ENCODE data around the gene CNKSR3.

Gene CNKSR3

DNA sequence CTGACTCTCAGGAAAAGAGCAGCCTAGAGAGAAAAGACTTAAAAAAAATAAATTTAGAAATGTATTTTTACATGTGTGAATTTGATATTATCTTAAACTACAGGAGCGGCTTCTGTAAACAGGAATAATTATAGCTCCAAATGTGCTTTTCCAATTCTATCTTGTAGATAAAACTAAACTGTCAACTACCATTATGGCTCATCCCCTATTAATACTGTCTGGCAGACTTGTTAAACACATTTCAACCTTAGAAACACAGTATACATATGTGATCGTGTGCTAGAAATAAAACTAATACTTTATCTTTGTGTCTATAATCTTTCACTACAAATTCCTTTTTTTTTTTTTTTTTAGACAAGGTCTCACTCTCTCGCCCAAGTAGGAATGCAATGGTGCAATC, 75.8 kb downstream of the CNKSR3 start:
- Histone ChIP-seq H3K27ac (replicated peaks) (no peak overlapping the region), H3K4me3 (replicated peaks; ENCODE audit: insufficient read depth, low read length) (no peak overlapping the region), H3K27me3 (ENCODE audit: insufficient read depth, poor library complexity, severe bottlenecking) (no peaks in the 10 kb centered on the region)
- DNase-seq (ENCODE audit: low read depth in 1 of 2, low spot score in 1 of 2), result no peak
- TF ChIP-seq, protein P1, sequence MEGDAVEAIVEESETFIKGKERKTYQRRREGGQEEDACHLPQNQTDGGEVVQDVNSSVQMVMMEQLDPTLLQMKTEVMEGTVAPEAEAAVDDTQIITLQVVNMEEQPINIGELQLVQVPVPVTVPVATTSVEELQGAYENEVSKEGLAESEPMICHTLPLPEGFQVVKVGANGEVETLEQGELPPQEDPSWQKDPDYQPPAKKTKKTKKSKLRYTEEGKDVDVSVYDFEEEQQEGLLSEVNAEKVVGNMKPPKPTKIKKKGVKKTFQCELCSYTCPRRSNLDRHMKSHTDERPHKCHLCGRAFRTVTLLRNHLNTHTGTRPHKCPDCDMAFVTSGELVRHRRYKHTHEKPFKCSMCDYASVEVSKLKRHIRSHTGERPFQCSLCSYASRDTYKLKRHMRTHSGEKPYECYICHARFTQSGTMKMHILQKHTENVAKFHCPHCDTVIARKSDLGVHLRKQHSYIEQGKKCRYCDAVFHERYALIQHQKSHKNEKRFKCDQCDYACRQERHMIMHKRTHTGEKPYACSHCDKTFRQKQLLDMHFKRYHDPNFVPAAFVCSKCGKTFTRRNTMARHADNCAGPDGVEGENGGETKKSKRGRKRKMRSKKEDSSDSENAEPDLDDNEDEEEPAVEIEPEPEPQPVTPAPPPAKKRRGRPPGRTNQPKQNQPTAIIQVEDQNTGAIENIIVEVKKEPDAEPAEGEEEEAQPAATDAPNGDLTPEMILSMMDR (IDR thresholded peaks at IDR 0.05; ENCODE audit: insufficient read depth, low read length), result no peak
- TF ChIP-seq SPI1 (IDR thresholded peaks at IDR 0.05; ENCODE audit: borderline replicate concordance, low read depth) (no peak), POLR2AphosphoS5 (IDR thresholded peaks at IDR 0.05; ENCODE audit: low read depth) (no peak), GABPA (IDR thresholded peaks at IDR 0.05; ENCODE audit: low read depth) (no peak)
- TF ChIP-seq, protein P2, sequence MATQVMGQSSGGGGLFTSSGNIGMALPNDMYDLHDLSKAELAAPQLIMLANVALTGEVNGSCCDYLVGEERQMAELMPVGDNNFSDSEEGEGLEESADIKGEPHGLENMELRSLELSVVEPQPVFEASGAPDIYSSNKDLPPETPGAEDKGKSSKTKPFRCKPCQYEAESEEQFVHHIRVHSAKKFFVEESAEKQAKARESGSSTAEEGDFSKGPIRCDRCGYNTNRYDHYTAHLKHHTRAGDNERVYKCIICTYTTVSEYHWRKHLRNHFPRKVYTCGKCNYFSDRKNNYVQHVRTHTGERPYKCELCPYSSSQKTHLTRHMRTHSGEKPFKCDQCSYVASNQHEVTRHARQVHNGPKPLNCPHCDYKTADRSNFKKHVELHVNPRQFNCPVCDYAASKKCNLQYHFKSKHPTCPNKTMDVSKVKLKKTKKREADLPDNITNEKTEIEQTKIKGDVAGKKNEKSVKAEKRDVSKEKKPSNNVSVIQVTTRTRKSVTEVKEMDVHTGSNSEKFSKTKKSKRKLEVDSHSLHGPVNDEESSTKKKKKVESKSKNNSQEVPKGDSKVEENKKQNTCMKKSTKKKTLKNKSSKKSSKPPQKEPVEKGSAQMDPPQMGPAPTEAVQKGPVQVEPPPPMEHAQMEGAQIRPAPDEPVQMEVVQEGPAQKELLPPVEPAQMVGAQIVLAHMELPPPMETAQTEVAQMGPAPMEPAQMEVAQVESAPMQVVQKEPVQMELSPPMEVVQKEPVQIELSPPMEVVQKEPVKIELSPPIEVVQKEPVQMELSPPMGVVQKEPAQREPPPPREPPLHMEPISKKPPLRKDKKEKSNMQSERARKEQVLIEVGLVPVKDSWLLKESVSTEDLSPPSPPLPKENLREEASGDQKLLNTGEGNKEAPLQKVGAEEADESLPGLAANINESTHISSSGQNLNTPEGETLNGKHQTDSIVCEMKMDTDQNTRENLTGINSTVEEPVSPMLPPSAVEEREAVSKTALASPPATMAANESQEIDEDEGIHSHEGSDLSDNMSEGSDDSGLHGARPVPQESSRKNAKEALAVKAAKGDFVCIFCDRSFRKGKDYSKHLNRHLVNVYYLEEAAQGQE (IDR thresholded peaks at IDR 0.05; ENCODE audit: insufficient replicate concordance, low read depth), result no peak

DNA sequence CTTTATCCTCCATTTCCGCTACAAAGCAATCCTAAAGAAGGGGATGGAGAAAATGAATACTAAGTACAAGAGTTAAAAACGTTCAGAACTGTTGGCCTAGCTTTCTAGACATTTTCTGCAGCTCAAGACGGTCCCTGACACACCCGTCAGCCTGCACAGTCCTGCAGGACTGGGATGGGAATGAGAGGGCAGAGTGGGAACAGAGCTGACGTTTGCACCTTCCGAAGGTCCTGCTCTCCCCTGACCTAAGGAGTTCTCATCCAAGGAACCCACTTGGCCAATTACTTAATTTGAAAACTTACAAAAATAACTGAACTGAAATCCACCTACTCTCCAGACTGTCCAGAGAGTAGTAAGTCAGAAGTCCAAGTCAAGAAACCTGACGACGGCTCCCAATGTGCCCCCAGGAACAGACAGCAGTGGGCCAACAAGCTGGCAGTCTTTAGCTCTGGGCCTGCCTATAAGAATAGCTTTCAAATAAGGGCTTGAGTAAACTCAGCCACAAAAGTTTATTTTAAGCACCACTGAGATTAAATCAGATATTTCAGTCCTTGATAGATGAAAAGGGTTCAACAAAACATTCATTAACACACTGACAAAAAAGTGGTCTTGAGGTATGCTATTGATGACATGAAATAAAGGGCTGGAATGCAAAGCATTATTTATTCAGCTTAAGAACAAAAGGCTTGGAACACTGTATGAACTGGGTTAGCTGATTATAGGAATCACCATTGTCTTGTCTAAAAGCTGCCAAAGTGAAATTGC, 76.8 kb downstream of the CNKSR3 start:
- Histone ChIP-seq H3K27ac (replicated peaks) (no peak overlapping the region), H3K4me3 (replicated peaks; ENCODE audit: insufficient read depth, low read length) (no peak overlapping the region), H3K27me3 (ENCODE audit: insufficient read depth, poor library complexity, severe bottlenecking) (no peaks in the 10 kb centered on the region)
- no peak for DNase-seq (ENCODE audit: low read depth in 1 of 2, low spot score in 1 of 2)
- TF ChIP-seq SPI1 (IDR thresholded peaks at IDR 0.05; ENCODE audit: borderline replicate concordance, low read depth), result no peak

DNA sequence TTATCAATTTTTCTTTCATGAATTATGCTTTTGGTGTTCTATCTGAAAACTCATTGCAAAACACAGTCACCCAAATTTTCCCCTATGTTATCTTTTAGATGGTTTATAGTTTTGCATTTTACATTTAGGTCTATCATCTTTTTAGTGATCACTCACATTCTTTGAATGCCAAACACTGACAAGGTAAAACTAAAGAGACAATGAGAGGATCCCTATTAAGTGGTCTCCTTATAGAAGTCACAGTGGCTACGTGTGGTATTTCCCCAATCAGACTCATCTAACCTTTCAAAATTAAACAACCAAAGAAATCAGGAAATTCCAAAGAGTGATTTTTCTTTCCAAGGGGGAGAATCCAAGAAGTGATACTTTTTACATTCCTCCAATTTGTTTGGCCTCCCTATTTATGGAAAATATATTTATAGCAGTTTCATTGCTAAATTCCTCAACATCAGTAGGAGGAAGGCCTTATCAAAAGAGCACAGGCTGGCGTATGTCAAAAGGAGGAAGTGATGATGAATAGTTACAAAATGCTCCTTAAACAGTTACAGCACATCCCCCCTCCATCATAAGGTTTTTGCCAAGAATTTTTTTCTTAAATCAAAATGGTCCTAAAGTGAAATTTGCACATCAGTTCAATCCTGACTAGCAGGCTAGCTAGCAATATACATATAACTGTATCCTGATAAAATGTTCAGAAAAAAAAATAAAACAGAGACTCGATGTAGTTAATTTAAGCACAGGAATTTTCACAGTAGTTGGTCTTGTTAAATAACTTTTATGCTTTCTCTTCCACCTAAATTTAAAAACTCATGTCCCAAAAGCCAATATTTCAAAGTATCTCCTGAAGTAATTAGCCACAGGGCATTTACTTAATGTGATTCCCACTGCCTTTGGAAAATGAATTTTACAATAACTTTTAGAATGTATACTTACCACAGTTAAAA, 77.7 kb downstream of the CNKSR3 start:
- DNase-seq (ENCODE audit: low read depth in 1 of 2, low spot score in 1 of 2), result peak; percentile 18 to 49
- TF ChIP-seq SPI1 (IDR thresholded peaks at IDR 0.05; ENCODE audit: borderline replicate concordance, low read depth) (peak; percentile 97), GABPA (IDR thresholded peaks at IDR 0.05; ENCODE audit: low read depth) (no peak), POLR2AphosphoS5 (IDR thresholded peaks at IDR 0.05; ENCODE audit: low read depth) (no peak)
- TF ChIP-seq, protein P2 (IDR thresholded peaks at IDR 0.05; ENCODE audit: insufficient replicate concordance, low read depth), result no peak
- TF ChIP-seq, protein P1 (IDR thresholded peaks at IDR 0.05; ENCODE audit: insufficient read depth, low read length), result no peak
- Histone ChIP-seq H3K27me3 (ENCODE audit: insufficient read depth, poor library complexity, severe bottlenecking) (no peaks in the 10 kb centered on the region), H3K4me3 (replicated peaks; ENCODE audit: insufficient read depth, low read length) (no peak overlapping the region), H3K27ac (replicated peaks) (peak overlapping the region; percentile 13)

DNA sequence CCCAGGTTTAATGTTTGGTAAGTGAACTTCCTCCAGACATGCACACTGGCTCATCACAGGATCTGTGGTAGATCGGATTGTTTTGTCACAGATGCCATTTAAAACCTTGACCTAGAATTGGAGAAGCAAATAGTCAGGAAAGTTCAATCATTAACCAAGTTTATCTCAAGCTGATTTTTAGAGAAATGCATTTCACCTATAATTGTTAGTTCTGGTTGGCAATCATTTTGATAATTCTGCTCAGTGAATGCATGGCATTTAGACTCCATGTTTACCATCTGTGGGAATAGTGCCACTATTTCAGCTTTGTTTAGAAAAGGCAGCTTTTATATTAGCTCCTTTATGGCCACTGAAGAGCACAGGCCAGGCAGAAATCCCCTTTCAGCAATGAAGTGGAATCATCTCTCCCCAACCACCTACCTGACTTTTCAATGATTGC, 80.0 kb downstream of the CNKSR3 start:
- no peaks in the 10 kb centered on the region for H3K27me3 ChIP-seq (ENCODE audit: insufficient read depth, poor library complexity, severe bottlenecking)
- no peak overlapping the region for H3K4me3 ChIP-seq (replicated peaks; ENCODE audit: insufficient read depth, low read length)
- DNase-seq (ENCODE audit: low read depth in 1 of 2, low spot score in 1 of 2), result no peak
- no peak for TF ChIP-seq POLR2AphosphoS5 (IDR thresholded peaks at IDR 0.05; ENCODE audit: low read depth)
- no peak overlapping the region for H3K27ac ChIP-seq (replicated peaks)

Measured in HL-60 (cell line).